Natural killer cell treated with Interleukin-12 subunit alpha and Interleukin-12 subunit beta and Interleukin-15 and Interleukin-18, amount 100 ng/mL, for 72 hours (primary cell): Measurements from ENCODE around the gene VAV2. TPM values are rescaled to one million over a fixed set of nuclear protein-coding genes. Genes with fewer than 3 reads are reported as not detected.

Source experiments
- ATAC-seq, 2 donors: fragments of 150-1000 bp; cut with Tn5 transposase in 1 of 2; sonication (Bioruptor Pico), chemical (Tn5 transposase) in 1 of 2; 2 replicates each; pipeline ENCODE4 v1.10.0; 2021
- DNase-seq: peaks from one replicate; pipeline ENCODE4 v3.0.0; 2022; ENCODE audit warnings: low spot score
- H3K27ac Mint-ChIP-seq, 2 donors: 1 replicate in 1 of 2; 2 replicates in 1 of 2; pipeline ENCODE4 v1.8.0; 2022; ENCODE audit warnings: mixed read lengths in 2 of 2, mild to moderate bottlenecking in 1 of 2, moderate library complexity in 1 of 2
- H3K27me3 Mint-ChIP-seq, 2 donors: 1 replicate in 1 of 2; 2 replicates in 1 of 2; pipeline ENCODE4 v1.8.0; 2022; ENCODE audit warnings: mixed read lengths in 2 of 2
- H3K36me3 Mint-ChIP-seq: one replicate; pipeline ENCODE4 v1.8.0; 2022; ENCODE audit warnings: mixed read lengths
- H3K4me1 Mint-ChIP-seq, 2 donors: 1 replicate in 1 of 2; 2 replicates in 1 of 2; pipeline ENCODE4 v1.8.0; 2022; ENCODE audit warnings: low read depth in 2 of 2, mixed read lengths in 2 of 2, mild to moderate bottlenecking in 1 of 2
- H3K4me3 Mint-ChIP-seq: one replicate; pipeline ENCODE4 v1.8.0; 2022; ENCODE audit warnings: mixed read lengths
- H3K9me3 Mint-ChIP-seq: 2 replicates; pipeline ENCODE4 v1.8.0; 2022; ENCODE audit warnings: mixed read lengths
- total RNA-seq, 2 donors: library from RNA; stranded (reverse); gene quantifications; one replicate each; pipeline ENCODE4 v1.2.3, GENCODE V29; 2022

The VAV2 gene
- total RNA-seq, 2 donors from 2014 or later: 1.9 to 6.7 TPM

GRCh38 chr9:133977421-133978201 lies 14.5 kb downstream of the VAV2 start:
- H3K36me3 Mint-ChIP-seq: no peaks in the 10 kb centered on the region
- H3K27ac Mint-ChIP-seq: no peak overlapping the region
- no peak overlapping the region for H3K4me3 Mint-ChIP-seq
- no peaks in the 10 kb centered on the region for H3K27me3 Mint-ChIP-seq
- peaks cover 0 to 4% of the 10 kb centered on the region in 2 donors for H3K4me1 Mint-ChIP-seq
- DNase-seq (peak; percentile 39), ATAC-seq (no peak)
- H3K9me3 Mint-ChIP-seq: no peaks in the 10 kb centered on the region

DNA sequence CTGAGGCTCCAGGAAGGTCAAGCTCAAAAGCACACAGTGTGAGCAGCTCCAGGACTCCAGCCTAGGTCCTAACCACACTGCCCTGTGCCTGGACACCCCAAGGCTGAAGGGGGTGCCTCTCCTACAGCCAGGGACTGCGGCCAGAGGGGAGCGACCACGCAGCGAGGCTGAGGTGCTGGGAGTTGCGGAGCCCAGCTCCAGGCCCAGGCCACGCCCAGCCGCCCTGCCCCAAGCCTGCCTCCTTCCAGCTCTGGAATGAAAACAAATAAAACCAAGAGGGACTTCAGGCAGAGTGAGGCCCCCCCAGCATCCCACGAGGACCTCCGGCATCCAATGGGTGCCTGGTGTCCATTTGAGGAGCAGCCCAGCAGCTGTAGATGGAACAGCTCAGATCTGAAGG lies 15.2 kb downstream of the VAV2 start:
- Mint-ChIP-seq H3K9me3 (no peaks in the 10 kb centered on the region), H3K4me1 (peaks cover 0 to 4% of the 10 kb centered on the region in 2 donors), H3K4me3 (no peak overlapping the region), H3K27ac (no peak overlapping the region), H3K27me3 (no peaks in the 10 kb centered on the region), H3K36me3 (no peaks in the 10 kb centered on the region)
- no peak for ATAC-seq
- peak; percentile 23 for DNase-seq

DNA sequence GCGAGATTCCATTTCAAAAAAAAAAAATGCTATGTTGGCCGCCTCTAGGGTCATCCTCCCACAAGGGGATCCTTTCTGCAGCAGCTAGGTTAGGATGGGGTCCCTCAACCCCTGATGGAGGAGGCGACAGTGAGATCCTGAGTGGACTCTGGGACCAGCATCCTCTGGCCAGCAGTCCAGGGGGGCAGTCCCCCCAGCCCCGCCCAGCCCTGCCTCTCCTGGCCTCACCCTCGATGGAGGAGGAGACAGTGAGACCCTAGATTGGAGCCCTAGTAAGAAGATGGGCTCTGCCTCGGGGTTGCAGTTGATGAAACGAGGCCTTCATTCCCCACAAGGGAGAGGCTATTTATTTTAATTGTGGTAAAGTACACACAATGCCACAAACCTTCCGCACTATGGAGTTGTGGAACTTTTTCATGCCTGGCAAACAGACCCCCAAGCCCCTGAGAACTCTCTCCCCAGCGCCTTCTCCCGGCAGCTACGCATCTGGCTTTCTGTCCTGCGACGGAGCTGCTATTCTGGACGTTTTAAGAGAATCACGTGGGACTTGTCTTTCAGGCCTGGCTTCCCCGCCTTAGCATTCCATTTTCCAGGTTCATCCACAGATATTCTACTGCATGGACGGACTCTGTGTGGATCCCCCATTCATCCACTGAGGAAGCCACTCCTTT lies 15.8 kb downstream of the VAV2 start:
- H3K9me3 Mint-ChIP-seq: no peaks in the 10 kb centered on the region
- H3K4me3 Mint-ChIP-seq: no peak overlapping the region
- ATAC-seq (no peak), DNase-seq (peak; percentile 40)
- H3K4me1 Mint-ChIP-seq: peaks cover 0 to 4% of the 10 kb centered on the region in 2 donors
- H3K27me3 Mint-ChIP-seq: no peaks in the 10 kb centered on the region
- H3K36me3 Mint-ChIP-seq: no peaks in the 10 kb centered on the region
- no peak overlapping the region for H3K27ac Mint-ChIP-seq

- H3K27me3 Mint-ChIP-seq: no peaks in the 10 kb centered on the region
- no peak overlapping the region for H3K27ac Mint-ChIP-seq
- no peaks in the 10 kb centered on the region for H3K9me3 Mint-ChIP-seq
- no peaks in the 10 kb centered on the region for H3K36me3 Mint-ChIP-seq
- H3K4me1 Mint-ChIP-seq: peaks cover 0 to 4% of the 10 kb centered on the region in 2 donors
- no peak for ATAC-seq
- DNase-seq: no peak
- H3K4me3 Mint-ChIP-seq: no peak overlapping the region
Observed at GRCh38 chr9:133975511-133975910, 16.6 kb downstream of the VAV2 start.

GRCh38 chr9:133974631-133975341 lies 17.3 kb downstream of the VAV2 start:
- H3K27ac Mint-ChIP-seq: no peak overlapping the region
- H3K27me3 Mint-ChIP-seq: no peaks in the 10 kb centered on the region
- DNase-seq: no peak
- no peak overlapping the region for H3K4me3 Mint-ChIP-seq
- no peaks in the 10 kb centered on the region for H3K9me3 Mint-ChIP-seq
- no peak for ATAC-seq
- H3K36me3 Mint-ChIP-seq: no peaks in the 10 kb centered on the region
- H3K4me1 Mint-ChIP-seq: peaks cover 0 to 4% of the 10 kb centered on the region in 2 donors

DNA sequence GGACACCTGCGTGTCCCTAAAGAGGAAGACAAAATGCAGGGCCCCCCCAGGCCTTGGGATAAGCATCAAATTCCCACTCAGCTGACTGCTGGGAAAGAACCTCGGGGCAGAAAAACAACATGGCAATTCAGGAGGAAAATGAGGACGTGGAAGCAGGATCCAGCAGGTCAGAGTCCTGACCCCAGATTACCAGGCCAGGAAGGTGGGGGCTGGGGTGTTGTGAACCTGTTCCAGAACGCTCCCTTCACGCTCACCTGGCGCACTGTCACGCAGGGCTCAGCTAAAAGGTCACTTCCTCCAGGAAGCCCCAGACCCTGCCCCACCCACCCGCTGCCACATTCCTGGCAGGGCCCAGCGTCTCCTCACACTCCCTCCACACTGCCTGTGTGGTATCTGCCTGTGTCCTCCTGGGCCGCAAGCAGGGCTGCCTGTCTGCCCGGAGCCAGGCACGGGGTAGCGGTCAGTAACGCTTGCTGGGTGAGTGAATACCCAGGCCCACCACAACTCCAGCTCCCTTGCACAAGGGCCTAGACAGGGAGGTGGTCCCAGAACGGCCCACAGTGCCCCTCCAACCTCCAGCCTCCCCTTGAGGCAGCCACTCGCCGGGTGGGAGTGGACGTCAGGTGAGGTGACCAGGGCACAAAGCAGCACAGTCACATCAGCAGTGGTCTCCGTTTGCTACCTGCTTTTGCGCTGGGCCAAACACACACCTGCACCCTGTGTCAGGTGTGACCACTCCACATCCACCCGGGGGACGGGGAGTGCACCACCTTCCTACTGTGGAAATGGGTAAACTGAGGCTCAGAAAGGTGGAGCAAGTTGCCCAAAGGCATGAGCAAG lies 18.1 kb downstream of the VAV2 start:
- H3K9me3 Mint-ChIP-seq: no peaks in the 10 kb centered on the region
- H3K4me1 Mint-ChIP-seq: peaks cover 0 to 4% of the 10 kb centered on the region in 2 donors
- no peaks in the 10 kb centered on the region for H3K36me3 Mint-ChIP-seq
- DNase-seq (no peak), ATAC-seq (no peak)
- no peaks in the 10 kb centered on the region for H3K27me3 Mint-ChIP-seq
- H3K27ac Mint-ChIP-seq: no peak overlapping the region
- no peak overlapping the region for H3K4me3 Mint-ChIP-seq

DNA sequence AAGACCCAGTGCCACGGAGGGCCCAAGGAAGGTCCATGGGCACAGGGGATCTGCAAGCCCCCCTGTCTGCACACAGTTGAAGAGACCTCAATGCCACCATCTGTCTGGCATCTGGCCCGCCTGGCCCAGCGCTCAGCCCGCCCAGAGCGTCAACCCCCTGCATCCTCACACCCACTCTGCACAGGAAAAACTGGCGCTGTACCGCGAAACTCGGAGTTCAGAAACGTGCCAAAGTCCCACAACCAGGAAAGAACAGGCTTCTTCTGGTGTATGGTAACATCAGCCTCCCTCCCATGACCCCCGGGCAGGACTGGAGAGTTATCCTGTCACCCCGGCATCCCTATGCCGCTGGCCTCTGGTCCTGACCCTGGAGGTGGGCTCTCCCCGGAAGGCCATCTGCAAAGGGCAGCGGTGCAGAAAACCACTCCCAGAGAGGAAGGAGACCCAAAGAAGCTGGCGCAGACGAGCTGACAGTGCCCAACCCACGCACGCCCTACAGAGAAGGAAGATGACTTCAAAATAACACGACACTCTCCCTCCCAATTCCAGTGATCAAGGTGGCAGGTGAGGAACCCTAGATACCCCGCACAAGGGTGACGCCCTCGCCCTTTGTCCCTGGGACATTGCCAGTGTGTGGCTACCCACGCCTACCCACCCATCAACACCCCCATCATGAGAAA lies 18.9 kb downstream of the VAV2 start:
- DNase-seq (no peak), ATAC-seq (no peak)
- no peaks in the 10 kb centered on the region for H3K27me3 Mint-ChIP-seq
- no peaks in the 10 kb centered on the region for H3K36me3 Mint-ChIP-seq
- H3K4me3 Mint-ChIP-seq: no peak overlapping the region
- no peaks in the 10 kb centered on the region for H3K9me3 Mint-ChIP-seq
- H3K4me1 Mint-ChIP-seq: peaks cover 0 to 4% of the 10 kb centered on the region in 2 donors
- H3K27ac Mint-ChIP-seq: no peak overlapping the region

- no peak for ATAC-seq
- Mint-ChIP-seq H3K4me1 (peaks cover 0 to 4% of the 10 kb centered on the region in 2 donors), H3K27me3 (no peaks in the 10 kb centered on the region), H3K4me3 (no peak overlapping the region), H3K9me3 (no peaks in the 10 kb centered on the region), H3K36me3 (no peaks in the 10 kb centered on the region), H3K27ac (no peak overlapping the region)
- no peak for DNase-seq
Observed at GRCh38 chr9:133971981-133972941, 19.9 kb downstream of the VAV2 start.

- Mint-ChIP-seq H3K9me3 (no peaks in the 10 kb centered on the region), H3K4me3 (no peak overlapping the region), H3K27me3 (no peaks in the 10 kb centered on the region), H3K36me3 (no peaks in the 10 kb centered on the region), H3K4me1 (peaks cover 0 to 4% of the 10 kb centered on the region in 2 donors), H3K27ac (no peak overlapping the region)
- ATAC-seq: no peak
- DNase-seq: no peak
Observed at GRCh38 chr9:133971121-133971951, 20.8 kb downstream of the VAV2 start.

DNA sequence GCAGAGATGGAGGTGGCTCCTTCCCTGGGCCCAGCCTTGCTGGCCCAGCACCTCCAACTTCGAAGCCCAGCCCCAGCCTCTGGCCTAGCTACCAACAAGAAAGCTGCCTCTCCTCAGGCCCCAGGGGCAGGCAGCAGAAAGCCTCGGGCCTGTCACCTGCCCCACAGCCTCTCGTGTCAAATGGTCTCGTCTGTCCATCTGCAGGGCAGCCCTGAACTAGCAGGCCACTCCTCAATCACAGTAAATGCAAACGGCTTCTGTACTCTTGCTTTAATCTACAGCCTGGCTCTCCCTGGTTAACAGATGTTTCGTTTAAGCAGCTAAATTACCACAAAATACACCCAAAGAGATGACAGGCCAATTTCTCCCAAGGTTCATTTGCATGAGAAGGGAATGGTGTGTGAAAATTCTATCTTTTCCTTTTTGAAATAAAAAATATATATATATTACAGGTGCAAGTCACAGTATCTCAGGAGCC lies 21.5 kb downstream of the VAV2 start:
- ATAC-seq (no peak), DNase-seq (no peak)
- Mint-ChIP-seq H3K36me3 (no peaks in the 10 kb centered on the region), H3K4me3 (no peak overlapping the region), H3K27me3 (no peaks in the 10 kb centered on the region), H3K27ac (no peak overlapping the region), H3K9me3 (no peaks in the 10 kb centered on the region), H3K4me1 (peaks cover 0 to 4% of the 10 kb centered on the region in 2 donors)

DNA sequence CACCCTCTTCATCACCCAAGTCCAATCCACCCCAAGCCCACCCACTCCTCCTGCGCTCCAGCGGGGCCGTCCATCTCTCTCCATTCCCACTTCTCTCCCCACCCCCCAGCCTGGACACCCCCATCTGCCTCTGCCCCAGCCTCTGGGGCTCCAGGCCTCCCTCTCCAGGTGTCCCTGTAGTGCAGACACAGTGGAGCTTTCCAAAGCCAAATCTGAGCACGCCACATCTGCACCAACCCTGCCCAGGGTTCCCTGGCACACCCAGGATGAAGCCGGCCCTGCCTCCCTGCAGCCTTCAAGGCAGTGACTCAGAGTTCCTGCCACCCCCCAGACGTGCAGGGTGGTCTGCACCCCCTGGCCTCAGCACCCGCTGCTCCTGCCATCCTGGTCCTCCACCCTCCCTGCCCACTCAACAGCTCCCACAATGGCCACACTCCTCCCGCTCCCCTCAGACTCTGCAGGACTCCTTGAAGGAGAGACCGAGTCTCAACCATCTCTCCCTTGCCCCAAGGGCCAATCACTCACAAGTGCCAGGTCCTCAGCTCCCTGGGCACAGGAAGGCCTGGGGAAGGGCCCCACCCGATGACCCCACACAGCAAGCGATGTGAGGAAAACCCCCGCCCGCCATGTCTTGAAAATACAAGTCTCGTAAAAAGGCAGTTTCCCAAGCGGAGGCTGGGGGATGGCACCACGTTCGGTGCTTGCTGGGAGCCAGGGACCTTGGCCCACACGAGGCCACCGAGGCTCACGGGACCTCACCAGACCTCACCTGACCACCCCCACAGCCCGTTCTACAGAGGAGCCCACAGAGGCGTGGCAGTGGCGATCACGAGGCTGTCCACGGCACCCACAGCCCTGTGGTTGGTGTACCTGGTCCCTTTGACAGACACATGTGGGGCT lies 22.2 kb downstream of the VAV2 start:
- DNase-seq (no peak), ATAC-seq (peak in 1 of 2 donors; percentile 25)
- H3K27me3 Mint-ChIP-seq: no peaks in the 10 kb centered on the region
- peaks cover 0 to 4% of the 10 kb centered on the region in 2 donors for H3K4me1 Mint-ChIP-seq
- no peak overlapping the region for H3K4me3 Mint-ChIP-seq
- peaks cover 2% of the 10 kb centered on the region for H3K36me3 Mint-ChIP-seq
- H3K9me3 Mint-ChIP-seq: peaks cover under 1% of the 10 kb centered on the region
- H3K27ac Mint-ChIP-seq: no peak overlapping the region
